Peyer's patch (tissue), 4 donors: ENCODE measurements around the gene MACROD2. TPM values are rescaled to one million over a fixed set of nuclear protein-coding genes. Genes with fewer than 3 reads are reported as not detected.

ENCODE experiments used
- DNase-seq, 3 donors: peaks; one replicate each; pipeline ENCODE4 v3.0.0-alpha.2; 2017 to 2019
- H3K27ac ChIP-seq, 4 donors: fragments of 200-600 bp; sonication (generic); one replicate each; pipeline ENCODE4 v1.5.1; 2016 to 2019
- H3K27me3 ChIP-seq, 2 donors: fragments of 200-600 bp; sonication (generic); one replicate each; pipeline ENCODE4 v1.5.1; 2019
- H3K36me3 ChIP-seq, 3 donors: fragments of 200-600 bp; sonication (generic); one replicate each; pipeline ENCODE4 v1.5.1; 2016 to 2019
- H3K4me1 ChIP-seq, 4 donors: fragments of 200-600 bp; sonication (generic); one replicate each; pipeline ENCODE4 v1.5.1; 2016 to 2019
- H3K4me3 ChIP-seq, 4 donors: fragments of 200-600 bp; sonication (generic); 1 replicate in 3 of 4; 2 replicates in 1 of 4; pipeline ENCODE4 v1.5.1; 2016 to 2019; ENCODE audit warnings: mild to moderate bottlenecking in 1 of 4
- H3K9me3 ChIP-seq, 4 donors: fragments of 200-600 bp; sonication (generic); one replicate each; pipeline ENCODE4 v1.5.1; 2016 to 2019; ENCODE audit warnings: mild to moderate bottlenecking in 1 of 4
- POLR2A ChIP-seq, 2 donors: fragments of 450-650 bp; IDR thresholded peaks; one replicate each; pipeline ENCODE4 v1.5.1; 2017; ENCODE audit warnings: antibody characterized with exemption in 2 of 2, mild to moderate bottlenecking in 2 of 2, moderate library complexity in 2 of 2
- total RNA-seq, 4 donors: library from RNA; depleted of rRNA; stranded (reverse); fragments of >200 nt; gene quantifications; one replicate each; pipeline ENCODE4 v1.1.0, GENCODE V29; 2016
- TF ChIP-seq, protein P1 (sequence below), 6 experiments: fragments of 450-650 bp in 4 of 6; fragments of 200-600 bp in 2 of 6; sonication (generic) in 1 of 6; IDR thresholded peaks; one replicate each; pipeline ENCODE4 v1.5.1; 2017 to 2019; ENCODE audit warnings: antibody characterized with exemption in 6 of 6, mild to moderate bottlenecking in 3 of 6, moderate library complexity in 1 of 6

Gene MACROD2
- total RNA-seq, 4 donors from 2014 or later: 2.5 to 10.7 (median 6.5) TPM

DNA sequence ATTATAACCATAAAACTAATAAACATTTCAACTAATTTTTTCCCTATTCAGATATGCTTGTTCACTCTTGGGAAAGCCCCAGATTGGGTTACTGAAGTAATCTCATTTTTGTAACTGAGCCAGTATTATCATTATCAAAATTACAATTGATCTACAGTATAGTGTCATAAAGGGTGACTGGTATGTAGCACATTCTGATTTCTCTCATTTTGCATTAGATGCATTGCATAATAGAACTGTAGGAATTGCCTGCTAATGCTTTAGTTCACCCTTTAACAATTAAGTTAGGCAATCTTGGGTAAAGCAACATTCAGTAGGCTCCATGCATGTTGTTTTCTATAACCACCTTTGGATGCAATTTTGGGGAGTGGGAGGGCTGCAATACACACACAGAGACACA, 492.9 kb downstream of the MACROD2 start:
- no peaks in the 10 kb centered on the region for H3K4me1 ChIP-seq
- no peaks in the 10 kb centered on the region for H3K36me3 ChIP-seq
- H3K4me3 ChIP-seq: no peak overlapping the region
- no peaks in the 10 kb centered on the region for H3K27me3 ChIP-seq
- no peak for DNase-seq
- no peak for TF ChIP-seq POLR2A (IDR thresholded peaks at IDR 0.05)
- TF ChIP-seq, protein P1, sequence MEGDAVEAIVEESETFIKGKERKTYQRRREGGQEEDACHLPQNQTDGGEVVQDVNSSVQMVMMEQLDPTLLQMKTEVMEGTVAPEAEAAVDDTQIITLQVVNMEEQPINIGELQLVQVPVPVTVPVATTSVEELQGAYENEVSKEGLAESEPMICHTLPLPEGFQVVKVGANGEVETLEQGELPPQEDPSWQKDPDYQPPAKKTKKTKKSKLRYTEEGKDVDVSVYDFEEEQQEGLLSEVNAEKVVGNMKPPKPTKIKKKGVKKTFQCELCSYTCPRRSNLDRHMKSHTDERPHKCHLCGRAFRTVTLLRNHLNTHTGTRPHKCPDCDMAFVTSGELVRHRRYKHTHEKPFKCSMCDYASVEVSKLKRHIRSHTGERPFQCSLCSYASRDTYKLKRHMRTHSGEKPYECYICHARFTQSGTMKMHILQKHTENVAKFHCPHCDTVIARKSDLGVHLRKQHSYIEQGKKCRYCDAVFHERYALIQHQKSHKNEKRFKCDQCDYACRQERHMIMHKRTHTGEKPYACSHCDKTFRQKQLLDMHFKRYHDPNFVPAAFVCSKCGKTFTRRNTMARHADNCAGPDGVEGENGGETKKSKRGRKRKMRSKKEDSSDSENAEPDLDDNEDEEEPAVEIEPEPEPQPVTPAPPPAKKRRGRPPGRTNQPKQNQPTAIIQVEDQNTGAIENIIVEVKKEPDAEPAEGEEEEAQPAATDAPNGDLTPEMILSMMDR (IDR thresholded peaks at IDR 0.05): no peak
- H3K27ac ChIP-seq: no peak overlapping the region
- no peaks in the 10 kb centered on the region for H3K9me3 ChIP-seq

DNA sequence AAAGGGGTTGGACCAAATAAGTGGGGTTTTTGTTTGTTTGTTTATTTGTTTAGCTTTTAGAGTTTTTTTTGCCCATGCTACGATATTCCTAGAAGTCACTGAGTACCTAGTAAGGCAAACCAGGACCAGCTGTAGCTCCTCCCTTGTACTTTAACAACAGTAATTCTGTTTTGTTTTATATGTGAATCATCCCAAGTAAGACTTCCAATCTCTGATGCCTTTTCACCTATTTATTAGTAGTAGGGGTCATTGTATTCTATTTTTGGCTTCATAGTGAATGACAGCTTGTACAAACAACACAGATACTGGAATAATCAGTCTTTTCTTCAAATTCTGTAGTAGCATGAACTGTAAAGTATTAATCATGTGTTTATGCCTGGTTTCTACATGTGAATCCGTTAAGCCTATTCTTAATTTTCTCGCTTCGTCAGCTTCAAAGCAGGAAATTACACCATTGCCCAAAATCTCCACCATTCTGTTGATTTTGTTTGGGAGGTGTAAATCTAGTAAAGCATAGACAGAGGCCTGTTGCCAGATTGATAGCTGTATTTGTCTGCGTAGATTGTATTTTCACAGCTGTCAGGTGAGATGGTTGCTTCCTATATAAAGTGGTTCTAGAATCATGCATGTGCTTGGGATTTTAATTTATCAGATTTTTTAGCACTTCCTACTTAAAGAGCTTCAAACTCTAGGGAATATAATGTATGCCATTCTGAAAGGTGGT, 493.6 kb downstream of the MACROD2 start:
- no peak overlapping the region for H3K27ac ChIP-seq

DNA sequence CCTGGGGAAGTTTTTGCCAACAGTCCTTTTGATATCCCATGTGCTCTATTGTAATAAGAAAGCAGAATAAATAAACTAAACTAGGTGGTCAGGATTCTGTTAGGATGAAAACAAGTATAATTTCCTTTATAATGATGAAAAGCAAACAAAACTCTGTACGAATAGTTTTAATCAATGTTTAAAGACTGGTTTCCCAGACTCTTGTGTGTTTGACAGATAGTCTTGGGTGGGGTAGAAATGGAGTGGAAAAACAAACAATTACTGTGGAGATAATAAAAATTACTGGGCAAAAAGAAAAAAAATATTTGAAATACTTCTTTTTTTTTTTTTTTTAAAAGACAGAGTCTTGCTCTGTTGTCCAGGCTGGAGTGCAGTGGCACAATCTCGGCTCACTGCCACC, 494.2 kb downstream of the MACROD2 start:
- no peaks in the 10 kb centered on the region for H3K36me3 ChIP-seq

More for the DNA sequence above, 493.6 kb downstream of the MACROD2 start:
- H3K36me3 ChIP-seq: no peaks in the 10 kb centered on the region
- TF ChIP-seq, protein P1 (IDR thresholded peaks at IDR 0.05): no peak
- no peak for TF ChIP-seq POLR2A (IDR thresholded peaks at IDR 0.05)
- DNase-seq: no peak
- H3K9me3 ChIP-seq: no peaks in the 10 kb centered on the region
- H3K27me3 ChIP-seq: no peaks in the 10 kb centered on the region
- no peak overlapping the region for H3K4me3 ChIP-seq
- H3K4me1 ChIP-seq: no peaks in the 10 kb centered on the region

DNA sequence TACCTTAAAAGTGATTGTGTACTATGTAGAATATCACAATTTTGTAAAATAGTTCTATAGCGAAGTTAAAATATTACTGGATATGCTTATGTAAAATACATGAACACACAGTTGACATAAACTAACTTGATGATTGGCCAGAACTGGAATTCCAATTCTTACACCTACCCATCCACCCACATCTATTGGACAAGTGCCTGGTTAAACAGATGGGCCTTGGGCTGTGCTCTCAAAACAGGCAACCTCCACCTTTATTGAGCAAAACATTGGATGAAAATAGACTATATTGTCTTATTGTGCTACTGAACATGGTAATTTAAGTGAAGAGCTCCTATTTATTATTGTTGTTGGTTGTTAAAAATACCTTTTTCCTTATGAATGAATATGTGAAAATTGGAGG, 496.1 kb downstream of the MACROD2 start:
- no peak for TF ChIP-seq POLR2A (IDR thresholded peaks at IDR 0.05)
- TF ChIP-seq, protein P1 (IDR thresholded peaks at IDR 0.05): no peak
- Histone ChIP-seq H3K27me3 (no peaks in the 10 kb centered on the region), H3K4me1 (no peaks in the 10 kb centered on the region), H3K9me3 (no peaks in the 10 kb centered on the region), H3K36me3 (no peaks in the 10 kb centered on the region), H3K27ac (no peak overlapping the region), H3K4me3 (no peak overlapping the region)
- no peak for DNase-seq

More for the DNA sequence above, 494.2 kb downstream of the MACROD2 start:
- H3K4me1 ChIP-seq: no peaks in the 10 kb centered on the region
- H3K27ac ChIP-seq: no peak overlapping the region
- TF ChIP-seq, protein P1 (IDR thresholded peaks at IDR 0.05): no peak
- TF ChIP-seq POLR2A (IDR thresholded peaks at IDR 0.05): no peak
- H3K4me3 ChIP-seq: no peak overlapping the region
- H3K27me3 ChIP-seq: no peaks in the 10 kb centered on the region
- no peaks in the 10 kb centered on the region for H3K9me3 ChIP-seq
- DNase-seq: no peak

GRCh38 chr20:14493408-14493807, 498.1 kb downstream of the MACROD2 start:
- Histone ChIP-seq H3K4me1 (no peaks in the 10 kb centered on the region), H3K4me3 (no peak overlapping the region), H3K36me3 (no peaks in the 10 kb centered on the region), H3K27me3 (no peaks in the 10 kb centered on the region), H3K27ac (no peak overlapping the region), H3K9me3 (no peaks in the 10 kb centered on the region)
- TF ChIP-seq, protein P1 (IDR thresholded peaks at IDR 0.05): no peak
- no peak for TF ChIP-seq POLR2A (IDR thresholded peaks at IDR 0.05)
- DNase-seq: no peak
